22Rv1 (cell line): Measurements from ENCODE around the gene GAS1.

Source experiments
- CTCF ChIP-seq: fragments of 450-650 bp; IDR thresholded peaks from 2 replicates; pipeline ENCODE4 v1.5.1; 2017; ENCODE audit warnings: mild to moderate bottlenecking
- ZFX ChIP-seq: fragments of 450-650 bp; IDR thresholded peaks from 2 replicates; pipeline ENCODE4 v1.6.1; 2017; ENCODE audit warnings: antibody characterized with exemption, borderline replicate concordance

GRCh38 chr9:86990290-86990689 is 43.0 kb upstream of the GAS1 start:
- TF ChIP-seq CTCF (no peak), ZFX (no peak)
